Measurements from ENCODE around the gene ASCL5. TPM values are rescaled to one million over a fixed set of nuclear protein-coding genes. Genes with fewer than 3 reads are reported as not detected.

The ASCL5 gene
- total and polyA plus RNA-seq, 9 of the 15 experiments (the other 6 are each of a cell fraction or from before 2014, with no cell fraction given): 0.09 TPM; not detected in 8

- H3K27me3 ChIP-seq (ENCODE audit: control insufficient read depth in 2 of 2, insufficient read depth in 2 of 2, low read length in 2 of 2): peaks cover 56 to 87% of the 10 kb centered on the region in 2 experiments
- H3K36me3 ChIP-seq (ENCODE audit: control insufficient read depth, insufficient read depth, low read length): no peaks in the 10 kb centered on the region
- DNase-seq (ENCODE audit: extremely low read depth in 1 of 4, low spot score in 3 of 4): no peak
- H3K9me3 ChIP-seq (replicated peaks; ENCODE audit: control insufficient read depth, insufficient read depth, low read depth, low read length): no peaks in the 10 kb centered on the region
- WGBS (ENCODE audit: insufficient coverage, low coverage, missing lambda C conversion rate): 4% methylated on average over 17 of the region's 17 CpGs
- no peak overlapping the region; a peak in 1 of 4 replicates for H3K9ac ChIP-seq (ENCODE audit: insufficient read depth in 1 of 2, low read depth in 2 of 2, low read length in 2 of 2)
- no peak overlapping the region for H3K4me3 ChIP-seq
- intact Hi-C loops (cut with micrococcal nuclease) (no loop called here), in situ Hi-C loops (cut with MboI) (no loop called here)
- peaks cover 10% of the 10 kb centered on the region; the same call in 1 of the 2 replicates for H4K20me1 ChIP-seq (replicated peaks; ENCODE audit: control insufficient read depth, insufficient read depth, low read length)
- BruUV-seq (replicated peaks): no TSS peak
- CTCF ChIA-PET (ENCODE audit: low intra/inter-chr PET ratio): no interaction called here
- no peak overlapping the region for H2AFZ ChIP-seq (ENCODE audit: low read depth, low read length)
- FAIRE-seq: no peak
- H3K9me1 ChIP-seq (ENCODE audit: control insufficient read depth, insufficient read depth, low read length): no peaks in the 10 kb centered on the region
- no peak overlapping the region for H3K27ac ChIP-seq (ENCODE audit: extremely low read depth, low read depth, low read length)
- no peaks in the 10 kb centered on the region for H3K4me1 ChIP-seq (replicated peaks in 1 of 2; ENCODE audit: control insufficient read depth in 2 of 2, insufficient read depth in 2 of 2, low read length in 2 of 2)
- POLR2A ChIA-PET: interaction anchor here (0.6 to 1.3 kb wide), 3 partner anchors 22 to 60 kb away, joined by 3 to 4 read pairs (median 3); no protein-coding TSS in a partner anchor
- H3K79me2 ChIP-seq (ENCODE audit: control insufficient read depth, insufficient read depth, low read length): no peaks in the 10 kb centered on the region
- H3K4me2 ChIP-seq (ENCODE audit: insufficient read depth, low read length): no peak overlapping the region
- peak; percentile 10; the same call in 2 of the 3 replicates for ATAC-seq
- TF ChIP-seq DACH1 (IDR thresholded peaks at IDR 0.05; ENCODE audit: partially characterized antibody): no peak
- TF ChIP-seq ZBTB17 (CRISPR knock-in tag; IDR thresholded peaks at IDR 0.05): peak; percentile 88
- no peak for TF ChIP-seq TEAD4 (IDR thresholded peaks at IDR 0.05; ENCODE audit: low read length)
- TF ChIP-seq TEAD4 (CRISPR knock-in tag; IDR thresholded peaks at IDR 0.05; ENCODE audit: borderline replicate concordance): peak; percentile 39; the same call in 1 of the 2 replicates
- TF ChIP-seq, protein P1, sequence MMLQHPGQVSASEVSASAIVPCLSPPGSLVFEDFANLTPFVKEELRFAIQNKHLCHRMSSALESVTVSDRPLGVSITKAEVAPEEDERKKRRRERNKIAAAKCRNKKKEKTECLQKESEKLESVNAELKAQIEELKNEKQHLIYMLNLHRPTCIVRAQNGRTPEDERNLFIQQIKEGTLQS (IDR thresholded peaks at IDR 0.05): peak; percentile 60; the same call in 1 of the 2 replicates
- TF ChIP-seq, protein P1 (CRISPR knock-in tag; conservative IDR thresholded peaks at IDR 0.05): no peak
- TF ChIP-seq CREM (IDR thresholded peaks at IDR 0.05; ENCODE audit: low read depth): peak; percentile 14; the same call in 1 of the 2 replicates
- TF ChIP-seq, protein P2, sequence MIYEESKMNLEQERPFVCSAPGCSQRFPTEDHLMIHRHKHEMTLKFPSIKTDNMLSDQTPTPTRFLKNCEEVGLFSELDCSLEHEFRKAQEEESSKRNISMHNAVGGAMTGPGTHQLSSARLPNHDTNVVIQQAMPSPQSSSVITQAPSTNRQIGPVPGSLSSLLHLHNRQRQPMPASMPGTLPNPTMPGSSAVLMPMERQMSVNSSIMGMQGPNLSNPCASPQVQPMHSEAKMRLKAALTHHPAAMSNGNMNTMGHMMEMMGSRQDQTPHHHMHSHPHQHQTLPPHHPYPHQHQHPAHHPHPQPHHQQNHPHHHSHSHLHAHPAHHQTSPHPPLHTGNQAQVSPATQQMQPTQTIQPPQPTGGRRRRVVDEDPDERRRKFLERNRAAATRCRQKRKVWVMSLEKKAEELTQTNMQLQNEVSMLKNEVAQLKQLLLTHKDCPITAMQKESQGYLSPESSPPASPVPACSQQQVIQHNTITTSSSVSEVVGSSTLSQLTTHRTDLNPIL (CRISPR knock-in tag; IDR thresholded peaks at IDR 0.05): no peak
- no peak for TF ChIP-seq BMI1 (IDR thresholded peaks at IDR 0.05; ENCODE audit: low read length)
- no peak for TF ChIP-seq NR2C2 (CRISPR knock-in tag; IDR thresholded peaks at IDR 0.05)
- TF ChIP-seq NR2C2 (tag; IDR thresholded peaks at IDR 0.05): peak; percentile 77; the same call in 1 of the 2 replicates
- TF ChIP-seq FOSL1 (tag; conservative IDR thresholded peaks at IDR 0.05): peak; percentile 82
- TF ChIP-seq JUND (IDR thresholded peaks at IDR 0.05; ENCODE audit: borderline replicate concordance, low read depth, low read length): 0 out of 2 replicates have a peak, but pooled peaks have one; percentile 7
- no peak for TF ChIP-seq JUND (tag; IDR thresholded peaks at IDR 0.05; ENCODE audit: borderline replicate concordance, low read depth, low read length)
- TF ChIP-seq, protein P3, sequence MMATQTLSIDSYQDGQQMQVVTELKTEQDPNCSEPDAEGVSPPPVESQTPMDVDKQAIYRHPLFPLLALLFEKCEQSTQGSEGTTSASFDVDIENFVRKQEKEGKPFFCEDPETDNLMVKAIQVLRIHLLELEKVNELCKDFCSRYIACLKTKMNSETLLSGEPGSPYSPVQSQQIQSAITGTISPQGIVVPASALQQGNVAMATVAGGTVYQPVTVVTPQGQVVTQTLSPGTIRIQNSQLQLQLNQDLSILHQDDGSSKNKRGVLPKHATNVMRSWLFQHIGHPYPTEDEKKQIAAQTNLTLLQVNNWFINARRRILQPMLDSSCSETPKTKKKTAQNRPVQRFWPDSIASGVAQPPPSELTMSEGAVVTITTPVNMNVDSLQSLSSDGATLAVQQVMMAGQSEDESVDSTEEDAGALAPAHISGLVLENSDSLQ (IDR thresholded peaks at IDR 0.05): peak; percentile 86
- no peak for TF ChIP-seq MCM5 (IDR thresholded peaks at IDR 0.05; ENCODE audit: low read depth)
- no peak for TF ChIP-seq U2AF1 (optimal IDR thresholded peaks at IDR 0.05; ENCODE audit: low read depth, low read length)
- no peak for TF ChIP-seq PCBP1 (IDR thresholded peaks at IDR 0.05; ENCODE audit: low read depth, low read length, poor library complexity, severe bottlenecking)
Measured at GRCh38 chr1:201096977-201097856, 29.8 kb downstream of the ASCL5 start.

Measured in K562 (cell line).